ENCODE results near the gene DPP6.

DNA sequence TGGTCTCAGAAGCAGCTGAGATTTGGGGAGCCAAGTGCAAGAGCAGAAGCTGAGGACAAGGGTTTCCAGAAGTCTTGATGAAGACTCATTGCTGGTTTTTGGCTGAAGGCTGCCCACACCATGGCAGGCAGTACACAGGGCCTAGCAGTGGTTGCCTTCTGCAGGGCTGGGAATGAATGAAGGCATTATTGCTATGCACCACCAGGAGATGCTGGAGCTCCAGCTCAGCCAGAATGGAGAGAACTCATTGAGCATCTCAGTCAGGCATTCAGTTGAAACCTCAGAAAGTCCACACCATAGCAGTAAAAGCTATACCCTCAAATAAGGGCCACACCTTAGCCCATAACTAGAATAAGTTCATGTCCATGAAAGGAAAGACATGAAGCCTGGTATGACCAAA is 190.5 kb downstream of the DPP6 start:
- TF ChIP-seq, protein P1, sequence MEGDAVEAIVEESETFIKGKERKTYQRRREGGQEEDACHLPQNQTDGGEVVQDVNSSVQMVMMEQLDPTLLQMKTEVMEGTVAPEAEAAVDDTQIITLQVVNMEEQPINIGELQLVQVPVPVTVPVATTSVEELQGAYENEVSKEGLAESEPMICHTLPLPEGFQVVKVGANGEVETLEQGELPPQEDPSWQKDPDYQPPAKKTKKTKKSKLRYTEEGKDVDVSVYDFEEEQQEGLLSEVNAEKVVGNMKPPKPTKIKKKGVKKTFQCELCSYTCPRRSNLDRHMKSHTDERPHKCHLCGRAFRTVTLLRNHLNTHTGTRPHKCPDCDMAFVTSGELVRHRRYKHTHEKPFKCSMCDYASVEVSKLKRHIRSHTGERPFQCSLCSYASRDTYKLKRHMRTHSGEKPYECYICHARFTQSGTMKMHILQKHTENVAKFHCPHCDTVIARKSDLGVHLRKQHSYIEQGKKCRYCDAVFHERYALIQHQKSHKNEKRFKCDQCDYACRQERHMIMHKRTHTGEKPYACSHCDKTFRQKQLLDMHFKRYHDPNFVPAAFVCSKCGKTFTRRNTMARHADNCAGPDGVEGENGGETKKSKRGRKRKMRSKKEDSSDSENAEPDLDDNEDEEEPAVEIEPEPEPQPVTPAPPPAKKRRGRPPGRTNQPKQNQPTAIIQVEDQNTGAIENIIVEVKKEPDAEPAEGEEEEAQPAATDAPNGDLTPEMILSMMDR (conservative IDR thresholded peaks at IDR 0.05; ENCODE audit: low read depth, low read length): no peak
- TF ChIP-seq EZH2 (IDR thresholded peaks at IDR 0.05; ENCODE audit: low read length, unreplicated experiment) (no peak), EZH2phosphoT487 (IDR thresholded peaks at IDR 0.05; ENCODE audit: borderline replicate concordance, low read length) (no peak)
